ENCODE data around the gene ITGA3. TPM values are rescaled to one million over a fixed set of nuclear protein-coding genes. Genes with fewer than 3 reads are reported as not detected.

ITGA3 gene
- total RNA-seq, 1 donor from 2014 or later: 222 TPM

DNA sequence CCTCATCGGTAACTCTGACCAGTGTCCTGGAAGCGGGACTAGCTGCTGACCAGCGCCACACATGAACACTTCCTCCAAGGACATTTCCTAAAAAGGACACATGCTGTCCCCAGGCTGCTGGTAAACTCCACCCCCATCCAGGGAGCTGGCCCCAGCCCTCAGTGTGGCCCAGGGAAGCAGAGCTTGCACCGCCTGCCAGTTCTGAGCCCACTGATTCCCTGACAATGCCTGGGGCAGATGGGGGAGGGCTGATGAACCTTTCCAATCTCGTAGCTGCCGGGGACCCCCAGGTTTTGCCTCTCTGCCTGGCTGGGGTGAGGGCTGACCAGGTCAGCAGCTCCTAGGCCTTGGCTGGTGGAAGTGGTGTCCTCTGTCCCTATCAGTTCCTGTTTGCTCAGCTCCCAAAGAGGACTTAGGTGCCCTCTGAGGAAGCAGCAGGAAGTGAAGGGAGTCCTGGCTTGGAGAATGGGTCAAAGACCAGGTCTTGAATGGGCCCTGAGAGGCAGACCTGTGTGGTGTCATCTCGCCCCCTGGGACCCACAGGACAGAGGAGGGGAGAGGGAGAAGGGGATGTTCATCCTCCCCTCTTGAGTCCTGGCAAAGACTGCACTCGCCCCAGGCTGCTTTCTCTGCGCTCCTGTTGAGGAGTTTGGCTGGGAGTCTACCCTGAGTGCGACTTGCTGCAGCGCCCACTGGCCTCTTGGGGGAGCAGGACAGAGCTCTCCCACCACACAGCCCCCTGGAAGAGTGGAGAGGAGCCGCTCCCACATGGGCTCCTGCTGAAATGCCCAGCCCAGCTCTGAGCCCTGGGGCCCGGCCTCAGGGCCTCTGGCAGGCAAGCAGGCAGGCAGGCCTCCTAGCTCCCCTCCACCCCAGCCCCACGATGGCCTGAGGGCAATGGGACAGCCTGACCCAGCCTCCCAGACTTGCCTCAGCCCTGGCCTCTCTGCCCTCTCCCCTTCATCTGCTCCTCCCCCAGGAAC is 56.1 kb downstream of the ITGA3 start:
- TF ChIP-seq, protein P1, sequence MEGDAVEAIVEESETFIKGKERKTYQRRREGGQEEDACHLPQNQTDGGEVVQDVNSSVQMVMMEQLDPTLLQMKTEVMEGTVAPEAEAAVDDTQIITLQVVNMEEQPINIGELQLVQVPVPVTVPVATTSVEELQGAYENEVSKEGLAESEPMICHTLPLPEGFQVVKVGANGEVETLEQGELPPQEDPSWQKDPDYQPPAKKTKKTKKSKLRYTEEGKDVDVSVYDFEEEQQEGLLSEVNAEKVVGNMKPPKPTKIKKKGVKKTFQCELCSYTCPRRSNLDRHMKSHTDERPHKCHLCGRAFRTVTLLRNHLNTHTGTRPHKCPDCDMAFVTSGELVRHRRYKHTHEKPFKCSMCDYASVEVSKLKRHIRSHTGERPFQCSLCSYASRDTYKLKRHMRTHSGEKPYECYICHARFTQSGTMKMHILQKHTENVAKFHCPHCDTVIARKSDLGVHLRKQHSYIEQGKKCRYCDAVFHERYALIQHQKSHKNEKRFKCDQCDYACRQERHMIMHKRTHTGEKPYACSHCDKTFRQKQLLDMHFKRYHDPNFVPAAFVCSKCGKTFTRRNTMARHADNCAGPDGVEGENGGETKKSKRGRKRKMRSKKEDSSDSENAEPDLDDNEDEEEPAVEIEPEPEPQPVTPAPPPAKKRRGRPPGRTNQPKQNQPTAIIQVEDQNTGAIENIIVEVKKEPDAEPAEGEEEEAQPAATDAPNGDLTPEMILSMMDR (IDR thresholded peaks at IDR 0.05): no peak
- peak; percentile 37 to 89 for DNase-seq (ENCODE audit: low spot score in 2 of 2)
- Histone ChIP-seq H3K27me3 (no peaks in the 10 kb centered on the region), H3K4me1 (peaks cover 15 to 22% of the 10 kb centered on the region in 2 donors), H3K4me3 (no peak overlapping the region), H3K36me3 (peaks cover 33 to 35% of the 10 kb centered on the region in 2 donors), H3K27ac (peak overlapping the region; percentile 92 to 97), H3K9me3 (no peaks in the 10 kb centered on the region)
- intact Hi-C loops (cut with DNase I): loop anchor here (1.0 to 5.0 kb wide), 3 partner anchors 17 to 65 kb away; partner anchors contain the start of gene PDK2

DNA sequence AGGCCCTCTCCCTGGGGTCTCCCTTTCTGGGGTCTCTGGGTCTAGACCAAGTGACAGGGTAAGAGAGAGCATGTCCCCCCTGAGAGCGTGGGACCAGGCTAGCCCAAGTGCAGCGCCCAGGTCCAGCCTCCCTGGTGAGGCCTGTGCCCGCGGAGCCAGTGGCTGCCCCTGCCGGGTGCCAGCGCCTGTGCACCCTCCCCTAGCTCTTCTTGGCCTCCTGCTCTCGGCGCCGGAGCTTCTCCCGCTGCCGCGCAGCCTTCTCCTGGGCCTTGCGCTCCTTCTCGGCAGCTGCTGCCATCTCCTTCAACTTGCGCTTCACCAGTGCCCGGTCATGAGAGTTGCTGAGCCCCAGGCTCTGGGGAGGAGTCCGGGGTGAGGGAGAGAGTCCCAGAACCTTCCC is 56.8 kb downstream of the ITGA3 start:
- H3K27ac ChIP-seq: peak overlapping the region; percentile 92 to 97
- no peaks in the 10 kb centered on the region for H3K9me3 ChIP-seq
- H3K4me3 ChIP-seq: no peak overlapping the region
- H3K4me1 ChIP-seq: peaks cover 21 to 28% of the 10 kb centered on the region in 2 donors
- intact Hi-C loops (cut with DNase I): loop anchor here (5.0 kb wide), 2 partner anchors 35 to 65 kb away; no protein-coding TSS in a partner anchor
- no peak for DNase-seq (ENCODE audit: low spot score in 2 of 2)
- TF ChIP-seq, protein P1 (IDR thresholded peaks at IDR 0.05): peak; percentile 24 to 38 (median 28)
- H3K36me3 ChIP-seq: peaks cover 27 to 29% of the 10 kb centered on the region in 2 donors
- no peaks in the 10 kb centered on the region for H3K27me3 ChIP-seq

DNA sequence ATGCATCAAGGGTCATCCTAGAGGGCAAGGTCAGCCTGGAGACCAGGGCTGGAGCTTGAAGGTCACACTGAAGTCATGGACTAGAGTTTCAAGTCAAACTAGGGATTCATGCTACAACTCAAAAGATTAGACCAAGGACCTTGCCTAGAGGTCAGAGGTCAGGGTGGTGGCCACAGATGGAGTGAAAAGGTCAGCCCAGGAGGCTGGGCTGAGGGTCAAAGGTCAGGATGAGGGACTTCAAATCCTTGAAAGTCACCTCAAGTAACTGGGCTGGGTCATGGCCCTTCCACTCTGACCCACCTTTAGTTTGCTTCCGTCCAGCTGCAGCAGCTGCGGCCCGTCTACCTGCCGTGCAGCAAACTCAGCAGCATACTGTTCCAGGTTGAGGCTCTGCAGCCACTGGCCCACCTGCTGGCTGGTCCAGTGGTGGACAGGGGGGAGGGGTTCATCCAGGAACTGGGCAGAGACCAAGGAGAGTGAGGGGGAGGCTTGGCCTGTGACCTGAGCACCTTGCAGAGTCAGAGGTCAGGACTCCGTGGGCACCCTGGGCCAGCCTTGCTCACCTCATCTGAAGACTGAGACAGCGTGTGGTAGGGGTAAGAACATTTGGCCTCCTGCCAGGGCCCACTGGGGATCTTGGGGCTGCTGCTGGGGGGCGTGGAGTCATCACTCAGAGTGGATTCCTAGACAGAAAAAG is 57.9 kb downstream of the ITGA3 start:
- TF ChIP-seq, protein P1 (IDR thresholded peaks at IDR 0.05): no peak
- peaks cover 16 to 18% of the 10 kb centered on the region in 2 donors for H3K36me3 ChIP-seq
- intact Hi-C loops (cut with DNase I): loop anchor here (5.0 kb wide), 2 partner anchors 34 to 64 kb away; no protein-coding TSS in a partner anchor
- H3K4me1 ChIP-seq: peaks cover 21 to 28% of the 10 kb centered on the region in 2 donors
- H3K27me3 ChIP-seq: no peaks in the 10 kb centered on the region
- DNase-seq (ENCODE audit: low spot score in 2 of 2): no peak
- no peaks in the 10 kb centered on the region for H3K9me3 ChIP-seq
- H3K27ac ChIP-seq: peak overlapping the region in 1 of 2 donors; percentile 92
- no peak overlapping the region for H3K4me3 ChIP-seq

DNA sequence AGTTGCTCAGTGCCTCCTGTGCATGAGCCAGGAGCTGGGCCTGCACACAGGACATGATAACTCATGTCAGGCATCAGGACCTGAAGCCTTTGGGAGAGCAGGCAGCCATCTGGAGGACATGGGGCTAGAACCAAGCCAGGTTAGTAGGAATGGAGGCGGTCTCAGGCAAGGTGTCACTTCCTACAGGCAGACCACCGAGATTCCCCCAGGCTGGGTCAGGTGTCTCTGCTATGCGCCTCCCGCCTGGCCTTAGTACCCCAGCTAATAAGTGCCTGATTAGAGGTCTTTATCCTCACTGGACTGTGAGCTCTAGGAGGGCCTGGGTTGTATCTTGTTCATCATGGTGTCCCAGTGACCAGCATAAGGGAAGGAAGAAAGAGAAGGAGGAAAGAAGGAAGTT is 58.5 kb downstream of the ITGA3 start:
- Histone ChIP-seq H3K4me3 (no peak overlapping the region), H3K9me3 (no peaks in the 10 kb centered on the region), H3K4me1 (peaks cover 21 to 28% of the 10 kb centered on the region in 2 donors), H3K27me3 (no peaks in the 10 kb centered on the region), H3K27ac (no peak overlapping the region), H3K36me3 (peaks cover 10 to 14% of the 10 kb centered on the region in 2 donors)
- DNase-seq (ENCODE audit: low spot score in 2 of 2): no peak
- intact Hi-C loops (cut with DNase I): loop anchor here (5.0 kb wide), 2 partner anchors 33 to 63 kb away; no protein-coding TSS in a partner anchor
- TF ChIP-seq, protein P1 (IDR thresholded peaks at IDR 0.05): no peak

DNA sequence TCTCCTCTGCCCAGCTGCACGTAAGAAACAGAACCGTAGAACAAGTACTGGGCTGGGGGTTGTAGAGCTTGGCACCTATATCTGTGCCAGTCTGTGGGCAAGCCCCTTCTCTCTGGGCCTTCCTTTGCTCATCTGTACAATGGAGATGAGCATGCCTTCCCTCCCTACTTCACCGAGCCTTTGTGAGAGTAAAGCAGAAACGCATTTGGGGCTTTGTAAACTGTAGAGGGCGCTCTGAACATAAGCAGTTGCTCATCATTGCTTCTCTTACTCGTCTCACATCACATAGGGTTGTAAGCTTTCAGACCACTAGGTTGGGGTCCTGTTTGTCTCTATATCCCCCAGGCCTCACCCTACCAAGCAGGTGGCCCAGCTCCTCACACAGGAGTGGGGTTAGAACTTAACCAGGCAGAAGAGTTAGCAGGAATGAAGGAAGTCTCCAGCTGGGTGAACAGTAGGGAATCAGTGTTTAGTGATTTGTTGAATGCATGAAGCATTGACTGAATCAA is 59.0 kb downstream of the ITGA3 start:
- TF ChIP-seq, protein P1 (IDR thresholded peaks at IDR 0.05): peak; percentile 50 to 71 (median 64)
- no peak for DNase-seq (ENCODE audit: low spot score in 2 of 2)
- peaks cover 21 to 28% of the 10 kb centered on the region in 2 donors for H3K4me1 ChIP-seq
- intact Hi-C loops (cut with DNase I): loop anchor here (5.0 kb wide), 3 partner anchors 32 to 182 kb away; no protein-coding TSS in a partner anchor
- no peak overlapping the region for H3K4me3 ChIP-seq
- no peaks in the 10 kb centered on the region for H3K9me3 ChIP-seq
- H3K36me3 ChIP-seq: peaks cover 5 to 9% of the 10 kb centered on the region in 2 donors
- H3K27ac ChIP-seq: no peak overlapping the region
- H3K27me3 ChIP-seq: no peaks in the 10 kb centered on the region
